HG03558 (cell line): ENCODE results near the gene ARID1B.

ENCODE experiments used
- ATAC-seq: cut with Tn5 transposase; IDR thresholded peaks from one replicate; pipeline ENCODE4 v1.9.1; 2021; ENCODE audit warnings: moderate number of reproducible peaks; ENCODE audit not compliant: unreplicated experiment; ENCODE audit errors: extremely low read depth

The ARID1B gene

DNA sequence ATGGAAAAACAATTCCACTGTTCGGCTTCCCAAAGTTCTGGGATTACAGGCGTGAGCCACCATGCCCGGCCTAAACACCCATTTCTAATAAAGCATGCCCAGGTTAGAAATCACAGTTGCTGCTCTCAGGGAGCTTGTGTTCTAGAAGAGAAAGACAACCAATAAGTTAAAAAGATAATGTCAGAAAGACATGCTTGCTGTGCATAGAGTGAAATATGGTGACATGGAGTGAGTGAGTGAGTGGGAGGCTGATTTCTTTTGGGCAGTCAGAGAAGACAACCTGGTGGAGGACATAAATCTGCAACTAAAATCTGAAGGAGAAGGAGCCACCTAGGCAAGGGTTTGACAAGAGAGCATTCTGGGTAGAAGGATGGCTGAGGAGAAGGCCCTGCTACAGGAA lies 222.6 kb downstream of the ARID1B start:
- no peak for ATAC-seq

DNA sequence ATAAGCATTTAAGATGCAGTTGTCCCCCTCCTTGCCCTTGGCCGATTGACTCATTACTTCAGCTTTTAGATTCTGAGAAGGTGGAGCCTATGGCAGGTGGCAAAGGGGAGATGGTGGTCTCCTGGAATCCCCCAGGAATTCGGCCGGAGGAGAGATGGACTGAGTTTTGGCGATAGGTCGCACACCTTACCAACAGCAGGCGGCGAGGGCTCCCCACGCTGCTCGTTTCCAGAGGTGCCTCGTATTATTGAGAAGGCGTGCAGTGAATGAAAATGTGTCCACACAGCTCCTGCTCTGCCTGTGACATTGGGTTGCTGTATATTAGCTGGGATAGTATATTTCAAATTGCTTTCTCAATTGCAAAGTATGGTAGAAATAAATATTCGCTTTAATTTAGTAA lies 224.5 kb downstream of the ARID1B start:
- ATAC-seq = no peak

DNA sequence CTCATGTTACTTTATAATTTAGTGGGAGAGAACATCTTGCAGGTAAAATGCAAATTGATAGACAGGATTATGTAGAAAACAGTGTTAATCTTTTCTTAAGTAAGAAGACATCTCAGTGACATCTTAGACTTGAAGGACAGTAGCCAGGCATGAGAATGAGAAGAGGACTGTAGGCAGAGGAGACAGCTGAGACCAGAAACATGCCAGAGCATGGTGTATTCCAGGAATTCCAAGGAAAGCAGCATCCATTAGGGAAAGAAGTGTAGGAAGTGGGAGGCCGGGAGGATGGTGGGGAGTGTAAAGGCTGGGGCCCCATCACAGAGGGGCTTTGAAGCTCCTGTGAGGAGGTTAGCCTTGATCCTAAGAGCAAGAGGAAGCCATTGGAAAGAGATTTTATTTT lies 225.6 kb downstream of the ARID1B start:
- no peak for ATAC-seq

DNA sequence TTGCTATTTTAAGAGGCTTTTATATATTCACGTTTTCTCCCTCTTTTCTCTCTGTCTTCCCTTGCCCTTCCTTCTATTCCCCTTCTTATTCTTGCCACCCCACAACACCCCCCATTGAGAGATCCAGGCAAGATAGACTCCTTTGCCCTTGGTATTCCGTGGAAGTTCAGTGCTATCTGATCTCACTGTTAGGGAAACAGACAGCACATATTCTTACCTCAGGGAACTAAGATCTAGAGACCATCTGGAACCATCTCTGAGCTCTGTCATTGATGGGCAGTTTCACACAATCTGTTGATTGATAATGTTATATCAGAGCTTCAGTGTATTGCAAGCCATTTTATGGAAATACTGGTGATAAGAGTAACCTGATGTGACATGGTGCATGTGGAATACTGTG lies 228.8 kb downstream of the ARID1B start:
- ATAC-seq = no peak

- no peak for ATAC-seq
Measured at GRCh38 chr6:157008568-157008967, 231.4 kb downstream of the ARID1B start.

GRCh38 chr6:157012355-157012754 lies 235.2 kb downstream of the ARID1B start:
- ATAC-seq = no peak

GRCh38 chr6:157013649-157014304 lies 236.6 kb downstream of the ARID1B start:
- no peak for ATAC-seq

DNA sequence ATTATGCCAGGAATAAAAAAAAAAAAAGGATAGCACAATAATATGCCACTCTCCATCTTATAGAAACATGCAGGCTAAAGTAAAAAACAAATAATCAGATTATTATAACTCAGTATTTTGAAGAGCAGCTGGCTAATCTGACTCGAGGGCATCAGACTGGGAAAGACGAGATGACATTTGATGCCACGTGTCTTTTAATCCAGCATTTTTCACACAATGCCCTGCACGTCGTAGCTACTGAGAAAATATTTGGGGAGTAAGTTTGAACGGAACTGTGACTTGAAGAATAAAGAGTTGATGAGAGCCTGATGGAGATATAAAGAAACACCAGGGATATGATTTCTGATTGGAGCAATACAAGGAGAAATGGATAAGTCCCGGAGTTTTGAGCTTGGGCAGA lies 237.7 kb downstream of the ARID1B start:
- no peak for ATAC-seq

DNA sequence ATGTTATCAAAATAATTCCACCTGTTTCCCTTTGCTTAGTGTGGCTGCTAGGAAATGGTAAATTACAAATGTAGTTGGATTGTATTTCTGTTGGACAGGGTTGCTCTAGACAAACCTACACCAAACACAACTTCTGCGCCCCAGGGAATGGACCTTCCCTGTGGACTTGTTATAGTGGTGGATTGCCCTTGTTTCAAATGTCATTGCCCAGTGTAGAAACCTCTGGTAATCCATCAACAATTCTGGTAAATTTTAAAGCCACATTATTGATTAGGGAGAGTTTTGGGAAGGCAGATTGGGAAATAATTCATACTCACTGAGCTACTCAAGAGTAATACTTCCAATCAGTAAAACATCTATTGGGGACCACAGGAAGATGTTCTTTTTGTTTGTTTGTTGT lies 239.8 kb downstream of the ARID1B start:
- no peak for ATAC-seq

DNA sequence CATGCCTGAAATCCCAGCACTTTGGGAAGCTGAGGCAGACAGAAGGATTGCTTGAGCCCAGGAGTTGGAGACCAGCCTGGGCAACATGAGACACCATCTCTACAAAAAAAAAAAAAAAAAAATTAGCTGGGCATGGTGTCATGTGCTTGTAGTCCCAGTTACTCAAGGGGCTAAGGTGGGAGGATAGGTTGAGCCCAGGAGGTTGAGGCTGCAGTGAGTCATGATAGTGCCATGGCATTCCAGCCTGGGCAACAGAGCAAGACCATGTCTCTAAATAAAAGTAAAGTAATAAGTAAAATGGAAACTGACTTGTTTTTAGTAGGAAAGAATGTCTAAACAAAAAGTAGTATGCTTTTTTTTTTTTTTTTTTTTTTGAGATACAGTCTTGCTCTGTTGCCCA lies 240.7 kb downstream of the ARID1B start:
- ATAC-seq = no peak

DNA sequence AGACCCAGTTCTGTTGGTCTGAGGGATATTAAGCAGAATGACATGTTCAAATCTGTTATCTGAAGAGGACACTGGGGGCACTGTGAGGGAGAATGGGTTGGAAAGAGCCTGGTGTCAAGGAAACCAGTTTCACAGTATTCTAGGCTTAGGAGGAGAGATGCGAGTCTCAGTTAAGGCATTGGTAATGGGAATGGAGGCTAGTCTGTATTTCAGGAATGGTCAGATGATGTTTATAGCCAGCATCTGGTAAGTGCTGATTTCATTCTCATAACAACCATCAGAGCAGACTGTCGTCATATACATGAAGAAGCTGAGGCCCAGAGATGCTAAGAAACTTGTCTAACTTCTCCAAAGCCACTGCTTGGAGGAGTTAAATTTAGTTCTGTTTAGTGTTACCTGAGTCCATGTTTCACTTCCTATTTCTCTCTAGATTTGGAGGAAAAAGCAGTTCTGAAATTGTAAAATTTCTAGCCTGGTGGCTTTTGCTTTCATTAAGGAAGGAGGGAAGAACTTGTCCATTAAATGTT lies 242.0 kb downstream of the ARID1B start:
- no peak for ATAC-seq

DNA sequence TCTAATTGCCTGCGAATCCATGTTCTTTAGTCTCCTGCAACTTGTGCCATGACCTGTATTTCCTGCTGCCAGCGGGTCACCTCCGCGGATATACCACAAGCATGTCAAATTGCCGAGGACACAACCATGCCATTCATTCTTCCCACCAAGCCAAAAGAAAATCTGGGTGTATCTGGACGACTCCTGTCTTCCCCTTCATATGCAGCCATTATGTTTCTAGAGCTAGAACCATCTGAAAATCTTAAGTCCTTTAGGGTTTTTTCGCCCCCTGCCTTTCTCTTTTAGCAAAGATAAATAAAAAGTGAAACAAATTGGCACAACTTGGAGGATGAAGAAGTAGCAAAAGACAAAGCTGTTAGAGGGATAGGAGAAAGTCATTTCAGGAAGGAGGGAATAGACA lies 242.6 kb downstream of the ARID1B start:
- no peak for ATAC-seq

DNA sequence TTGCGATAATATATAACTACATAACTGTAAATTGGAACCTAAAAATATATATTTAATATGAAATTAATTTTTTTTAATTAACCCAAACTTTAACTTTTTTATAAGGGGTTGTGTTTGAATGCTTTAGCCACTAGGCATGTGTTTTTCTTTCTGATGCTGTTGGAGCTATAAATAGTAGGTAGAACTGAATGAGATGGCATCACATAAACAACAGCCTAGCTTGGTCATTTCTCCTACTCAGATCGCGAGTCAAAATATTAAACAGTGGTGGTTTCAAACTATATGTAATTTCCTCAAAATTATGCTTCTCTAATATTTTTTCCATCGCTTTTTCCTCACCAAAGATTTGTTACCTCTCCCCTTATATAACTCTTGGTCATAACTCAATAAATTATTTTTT lies 243.2 kb downstream of the ARID1B start:
- no peak for ATAC-seq

- ATAC-seq = peak; percentile 13
Measured at GRCh38 chr6:157020881-157021343, 243.7 kb downstream of the ARID1B start.

- peak; percentile 66 for ATAC-seq
Measured at GRCh38 chr6:157021344-157021992, 244.3 kb downstream of the ARID1B start.

DNA sequence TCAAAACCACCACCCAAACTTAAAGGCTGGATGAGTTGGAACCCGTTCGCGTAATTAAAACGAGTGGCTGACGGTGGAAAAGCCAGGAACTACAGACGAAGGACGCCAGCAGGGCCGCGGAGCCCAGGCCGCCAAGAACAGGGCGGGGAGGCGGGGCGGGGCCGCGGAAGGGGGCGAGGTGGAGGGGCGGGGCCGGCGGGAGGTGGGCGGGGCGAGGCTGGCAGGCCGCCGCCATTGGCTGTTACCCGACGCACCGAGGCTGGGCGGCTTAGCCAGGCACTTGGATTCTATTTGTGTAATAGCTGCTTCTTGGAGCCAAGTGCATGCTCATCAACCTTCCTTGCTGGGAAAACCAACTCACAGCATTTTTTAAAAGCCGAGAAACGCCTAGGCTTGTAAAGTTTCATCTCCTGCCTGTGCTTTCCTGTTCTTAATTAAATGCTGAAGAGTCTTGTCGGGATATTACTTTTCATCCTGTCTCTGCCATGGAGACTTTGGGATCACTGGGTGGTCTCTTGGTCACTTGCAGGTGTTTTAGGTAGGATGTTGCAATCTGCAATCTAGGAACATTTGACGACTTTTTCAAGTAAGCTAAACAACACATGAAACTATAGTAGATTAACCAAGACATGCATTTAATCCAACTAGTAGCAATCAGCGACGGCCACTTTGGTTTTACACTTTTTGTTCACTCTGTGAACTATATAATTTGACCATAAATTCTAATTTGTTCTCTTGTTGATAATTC lies 245.0 kb downstream of the ARID1B start:
- no peak for ATAC-seq

DNA sequence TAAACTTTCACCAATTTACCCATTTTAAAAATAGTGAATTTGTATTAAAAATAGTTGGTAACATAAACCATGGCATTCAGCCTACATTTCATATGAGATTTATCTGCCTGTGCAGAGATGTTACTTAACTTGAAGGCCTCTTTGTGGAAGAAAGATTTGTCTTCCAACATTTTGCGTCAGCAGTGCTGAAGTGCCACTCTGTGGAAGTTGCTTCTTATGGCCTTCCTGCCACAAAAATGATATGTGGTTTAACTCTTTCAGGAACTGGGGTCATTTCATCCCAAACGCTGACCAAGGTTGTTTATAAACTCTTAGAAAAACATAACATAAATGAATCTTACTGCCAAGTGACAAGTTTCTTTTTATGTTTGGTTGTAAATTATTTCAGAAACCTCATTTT lies 246.8 kb downstream of the ARID1B start:
- ATAC-seq = no peak

GRCh38 chr6:157024745-157025144 lies 247.6 kb downstream of the ARID1B start:
- no peak for ATAC-seq

DNA sequence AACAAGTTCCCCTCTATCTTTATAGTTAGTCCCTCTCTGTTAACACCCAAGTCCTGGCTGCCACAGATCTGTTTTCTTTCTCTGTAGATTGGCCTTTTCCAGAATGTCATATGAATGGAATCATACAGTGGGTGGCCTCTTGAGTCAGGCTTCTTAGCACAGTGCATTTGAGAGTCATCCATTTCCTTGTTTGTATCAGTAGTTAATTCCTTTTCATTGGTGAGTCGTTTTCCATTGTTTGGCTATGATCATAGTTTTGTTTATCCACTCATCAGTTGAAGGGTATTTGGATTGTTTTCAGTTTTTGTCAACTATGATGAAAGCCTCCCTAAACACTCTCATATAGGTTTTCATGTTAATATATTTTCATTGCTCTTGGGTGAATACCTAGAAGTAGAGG lies 248.3 kb downstream of the ARID1B start:
- no peak for ATAC-seq

GRCh38 chr6:157029980-157030690 lies 253.0 kb downstream of the ARID1B start:
- peak; percentile 60 for ATAC-seq

- ATAC-seq = no peak
Measured at GRCh38 chr6:157030755-157031154, 253.6 kb downstream of the ARID1B start.
